Measurements from ENCODE around the gene BACE1.
A peak's percentile ranks its signal among the peaks of the same experiment; 100 is the strongest.

Gene BACE1

DNA sequence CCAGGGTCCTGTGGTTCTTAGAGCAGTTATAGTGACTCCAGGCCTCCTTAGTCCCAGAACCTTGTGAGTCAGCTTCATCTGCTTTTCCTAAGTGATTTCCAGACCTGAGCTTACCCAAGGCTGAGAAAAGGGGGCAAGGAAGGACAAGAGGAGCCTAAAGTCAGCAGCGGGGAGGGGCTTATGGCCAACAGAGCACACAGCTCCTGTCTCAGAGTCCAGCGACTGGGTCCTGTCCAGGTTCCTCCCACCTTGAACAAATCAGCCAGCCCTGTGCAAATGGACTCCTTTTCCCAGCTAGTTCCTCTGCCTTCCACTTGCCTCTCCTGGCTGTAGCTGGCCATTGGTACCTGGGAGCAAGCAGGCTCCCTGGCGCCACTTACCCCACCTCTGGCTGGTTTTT is 10.9 kb downstream of the BACE1 start:
- no peak for DNase-seq

DNA sequence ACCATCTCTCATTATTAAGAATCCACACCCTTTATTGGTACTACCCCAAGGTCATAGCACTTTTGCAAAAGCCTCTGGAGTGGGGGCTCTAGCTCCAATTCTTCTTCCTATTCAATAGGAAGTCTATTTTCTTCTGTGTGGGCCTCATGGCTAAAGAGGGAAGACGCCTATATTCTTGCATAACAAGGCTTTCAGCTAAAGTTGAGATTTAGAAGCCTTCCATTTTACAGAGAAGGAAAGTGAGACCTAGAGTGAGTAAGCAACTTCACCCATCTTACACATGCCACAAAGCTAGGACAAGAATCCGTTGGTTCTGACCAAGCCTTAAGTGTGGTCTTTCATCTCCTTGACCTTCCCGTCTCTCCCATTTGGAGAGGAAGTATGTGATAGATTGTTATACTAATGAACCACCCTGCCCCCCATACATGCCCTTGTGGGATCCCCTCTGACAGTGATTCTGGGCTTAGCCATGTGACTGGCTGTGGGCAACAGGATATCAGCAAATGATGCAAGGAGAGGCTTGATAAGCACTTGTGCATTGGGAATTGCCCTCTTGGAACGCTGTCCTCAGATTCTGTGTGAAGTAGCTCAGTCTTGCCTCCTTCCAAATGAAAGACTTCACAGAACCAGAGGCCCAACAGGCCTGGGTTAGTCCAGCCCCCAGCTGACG is 12.3 kb downstream of the BACE1 start:
- no peak for DNase-seq

GRCh38 chr11:117303101-117303500 is 13.0 kb downstream of the BACE1 start:
- no peak for DNase-seq

GRCh38 chr11:117302228-117302627 is 13.8 kb downstream of the BACE1 start:
- no peak for DNase-seq

DNA sequence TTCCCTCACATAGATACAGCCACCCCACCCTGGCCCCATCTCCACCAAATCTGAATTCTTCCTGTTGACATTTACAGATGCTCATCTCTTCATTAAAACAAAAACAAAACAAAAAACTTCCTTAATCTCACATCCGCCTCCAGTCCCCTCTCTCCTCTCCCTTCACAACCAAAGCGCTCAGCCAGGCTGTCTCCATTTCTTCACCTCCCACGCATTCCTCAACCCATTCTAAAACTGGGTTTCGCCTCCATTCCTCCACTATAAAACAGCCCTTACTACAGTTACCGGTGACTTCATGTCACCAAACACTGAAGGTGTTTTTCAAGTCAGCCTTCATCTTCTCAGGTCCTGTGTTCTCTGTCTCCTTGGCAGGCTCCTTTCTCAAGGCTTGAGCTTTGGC is 15.3 kb downstream of the BACE1 start:
- no peak for DNase-seq

DNA sequence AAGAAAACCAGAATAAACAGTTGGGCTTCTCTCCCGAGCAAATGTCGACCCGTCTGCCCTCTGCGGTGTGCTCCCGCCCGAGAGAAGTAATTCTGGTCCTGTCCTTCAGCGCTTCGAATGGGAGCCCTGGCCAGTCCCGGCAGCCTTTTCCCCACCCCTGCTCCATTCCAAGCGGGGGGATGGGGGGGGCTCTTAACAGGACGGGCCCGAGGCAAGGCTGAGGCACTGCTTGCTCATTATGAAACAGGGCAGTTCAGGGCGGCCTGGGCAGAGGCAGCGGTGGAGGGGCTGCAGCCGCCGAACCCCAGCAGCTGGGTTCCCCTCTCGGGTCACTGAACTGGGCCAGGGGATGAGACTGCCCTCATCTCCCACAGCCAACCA is 15.8 kb downstream of the BACE1 start:
- no peak for DNase-seq

DNA sequence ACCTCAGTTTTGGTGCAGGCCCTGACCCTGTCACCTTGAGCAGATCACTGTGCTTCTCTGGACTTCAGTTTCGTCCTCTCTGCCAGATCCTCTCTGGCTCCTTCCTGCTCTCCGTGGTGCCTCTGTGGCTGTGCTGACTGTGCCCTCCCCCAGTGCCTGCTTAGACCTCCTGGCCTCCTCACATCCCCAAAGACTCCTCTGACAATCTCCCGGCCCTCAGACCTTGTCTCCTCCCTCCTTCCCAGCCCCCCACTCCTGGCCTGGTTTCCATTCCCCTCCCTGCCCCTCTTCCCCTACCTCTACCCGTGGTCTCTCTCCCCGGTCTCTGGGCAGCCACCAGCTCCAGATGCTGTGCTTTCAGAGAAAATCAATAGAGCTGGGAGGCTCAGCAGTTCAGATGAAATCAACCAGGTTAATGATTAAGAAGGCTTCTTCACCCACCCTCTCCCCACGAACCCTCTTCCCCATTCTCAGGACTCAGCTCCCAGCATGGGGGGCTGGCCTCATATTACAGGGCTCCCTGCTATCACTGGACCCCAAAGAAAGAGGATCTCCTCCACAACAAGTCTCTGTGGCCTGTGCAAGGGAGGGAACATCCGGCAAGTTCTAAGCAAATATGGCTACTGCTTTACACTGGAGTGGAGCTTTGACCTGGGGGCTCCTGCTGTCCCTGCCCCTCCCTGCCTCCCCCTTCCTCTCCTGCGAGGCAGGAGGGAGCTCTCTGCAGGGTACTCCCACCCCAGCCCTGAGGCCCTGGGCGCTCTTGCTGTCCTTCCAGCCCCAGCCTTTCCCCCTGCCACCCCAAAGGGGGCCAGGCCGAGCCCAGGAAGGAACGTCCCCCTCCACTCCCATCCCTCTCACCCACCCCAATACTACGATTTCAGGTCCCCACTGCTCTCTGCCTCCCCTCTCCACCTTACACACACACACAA is 16.4 kb downstream of the BACE1 start:
- DNase-seq = no peak

DNA sequence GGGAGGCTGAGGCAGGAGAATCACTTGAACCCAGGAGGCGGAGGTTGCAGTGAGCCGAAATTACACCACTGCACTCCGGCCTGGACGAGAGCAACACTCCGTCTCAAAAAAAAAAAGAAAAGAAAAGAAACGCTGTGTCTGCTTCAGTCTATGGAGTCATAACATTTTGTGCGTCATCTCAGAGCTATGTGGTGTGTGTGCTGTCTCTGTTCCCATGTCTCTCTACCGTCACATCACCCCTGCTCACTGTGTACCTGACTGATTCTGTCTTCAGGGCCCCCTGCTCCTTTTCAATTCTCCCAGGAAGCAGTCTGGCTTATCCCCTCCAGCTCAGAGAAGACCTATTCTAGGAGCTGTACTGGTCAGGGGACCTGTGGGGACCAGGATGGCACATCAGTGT is 17.9 kb downstream of the BACE1 start:
- DNase-seq = no peak

GRCh38 chr11:117296881-117297280 is 19.2 kb downstream of the BACE1 start:
- no peak for DNase-seq

DNA sequence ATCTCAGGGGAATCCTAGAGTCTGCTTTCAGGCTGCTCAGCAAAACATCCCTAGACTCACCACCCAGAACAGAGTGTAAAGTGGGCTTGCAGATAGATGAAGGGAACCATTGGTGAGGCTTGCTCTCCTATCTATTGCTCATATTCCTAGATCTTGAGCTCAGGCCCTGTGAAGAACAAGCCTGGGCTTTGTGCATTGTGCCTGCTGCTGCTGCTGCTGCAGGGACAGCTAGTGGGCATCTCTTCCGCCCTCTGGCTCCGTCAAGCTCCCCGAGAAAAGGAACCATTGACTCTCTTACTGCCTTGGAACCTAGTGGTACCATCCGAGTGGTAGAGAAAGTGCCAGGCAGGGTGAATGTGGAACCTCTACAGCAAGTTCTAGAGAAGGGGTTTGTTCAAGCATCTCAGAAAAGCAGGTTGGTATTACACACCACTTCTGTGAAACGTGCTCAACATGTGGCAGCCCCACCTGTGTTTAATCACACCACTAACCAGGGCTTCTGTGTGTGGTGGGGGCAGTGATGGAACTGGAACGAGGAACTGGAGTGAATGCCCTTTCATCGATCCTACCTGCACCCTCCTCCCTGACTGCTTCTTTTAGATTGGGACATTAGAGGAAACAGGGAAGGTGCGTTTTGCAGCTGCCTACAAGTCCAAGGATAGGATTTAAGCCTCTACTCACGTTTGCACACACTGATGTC is 20.5 kb downstream of the BACE1 start:
- no peak for DNase-seq

GRCh38 chr11:117292616-117293015 is 23.4 kb downstream of the BACE1 start:
- DNase-seq = no peak

GRCh38 chr11:117290809-117291396 is 25.2 kb downstream of the BACE1 start, which contains the start of gene BACE1-AS:
BACE1-AS (plus strand) TSS chr11:117291346.
- DNase-seq = no peak

GRCh38 chr11:117289795-117290194 is 26.3 kb downstream of the BACE1 start:
- DNase-seq = no peak

DNA sequence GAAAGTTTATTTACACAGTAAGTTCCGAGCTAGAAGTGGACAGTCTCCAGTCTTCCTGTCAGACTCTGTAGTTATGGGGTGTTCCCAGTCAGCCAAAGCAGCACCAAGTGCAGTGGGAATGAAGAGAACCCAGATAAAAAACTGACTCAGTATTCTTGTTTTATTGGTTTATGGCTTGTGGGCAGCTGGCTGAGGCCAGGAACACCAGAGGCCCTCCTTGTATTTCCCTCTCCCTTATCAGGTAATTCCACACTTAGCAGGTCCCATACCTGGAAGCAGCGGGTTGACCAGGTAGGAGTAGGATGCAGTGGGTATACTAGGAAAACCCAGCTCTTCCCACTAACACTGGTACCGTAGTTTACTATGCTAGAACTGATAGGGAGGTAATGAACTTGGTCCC is 28.4 kb downstream of the BACE1 start:
- DNase-seq = no peak

GRCh38 chr11:117286588-117286987 is 29.5 kb downstream of the BACE1 start:
- DNase-seq = no peak

DNA sequence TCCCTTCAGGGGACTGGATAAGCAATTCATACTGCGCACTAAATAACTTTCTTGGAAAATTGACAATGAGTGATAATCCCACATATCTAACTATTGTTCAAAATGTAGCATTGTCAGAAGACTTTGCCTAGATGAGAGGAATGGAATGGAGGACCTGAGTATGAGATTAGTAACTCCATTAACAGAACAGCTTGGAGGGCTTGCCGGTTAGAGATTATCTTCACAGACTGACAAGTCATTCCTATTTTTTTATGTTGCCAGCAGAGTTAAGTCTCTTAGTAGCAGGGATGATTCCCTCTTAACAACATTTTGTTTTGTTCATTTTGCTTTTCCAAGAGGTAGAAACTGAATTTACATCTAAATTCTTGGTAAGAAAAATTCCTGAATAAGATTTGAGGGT is 32.0 kb downstream of the BACE1 start:
- no peak for DNase-seq

DNA sequence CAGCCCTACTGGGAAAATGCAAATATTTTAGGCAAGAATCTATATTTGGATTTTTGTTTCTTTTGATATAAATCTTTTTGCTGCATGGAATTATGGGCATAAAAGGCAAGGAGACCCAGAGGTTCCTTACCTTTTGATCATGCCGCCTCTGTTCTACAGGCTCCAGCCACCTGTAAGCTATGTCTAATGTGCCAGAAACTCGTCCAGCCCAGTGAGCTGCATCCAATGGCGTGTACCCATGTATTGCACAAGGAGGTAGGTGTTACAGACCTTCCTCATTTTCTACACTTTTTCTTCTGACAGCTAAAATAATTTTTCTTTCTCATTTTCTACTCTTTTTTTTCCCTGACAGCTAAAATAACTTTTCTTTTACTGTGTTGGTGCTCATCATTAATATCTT is 33.1 kb downstream of the BACE1 start:
- no peak for DNase-seq

DNA sequence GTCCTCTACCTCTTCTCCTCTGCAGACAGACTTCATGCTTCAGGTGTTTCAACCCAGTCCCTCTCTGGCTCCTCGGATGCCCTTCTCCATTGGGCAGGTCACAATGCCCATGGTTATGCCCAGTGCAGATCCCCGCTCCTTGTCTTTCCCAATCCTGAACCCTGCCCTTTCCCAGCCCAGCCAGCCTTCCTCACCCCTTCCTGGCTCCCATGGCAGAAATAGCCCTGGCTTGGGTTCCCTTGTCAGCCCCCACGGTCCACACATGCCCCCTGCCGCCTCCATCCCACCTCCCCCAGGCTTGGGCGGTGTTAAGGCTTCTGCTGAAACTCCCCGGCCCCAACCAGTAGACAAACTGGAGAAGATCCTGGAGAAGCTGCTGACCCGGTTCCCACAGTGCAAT is 34.2 kb downstream of the BACE1 start:
- no peak for DNase-seq

DNA sequence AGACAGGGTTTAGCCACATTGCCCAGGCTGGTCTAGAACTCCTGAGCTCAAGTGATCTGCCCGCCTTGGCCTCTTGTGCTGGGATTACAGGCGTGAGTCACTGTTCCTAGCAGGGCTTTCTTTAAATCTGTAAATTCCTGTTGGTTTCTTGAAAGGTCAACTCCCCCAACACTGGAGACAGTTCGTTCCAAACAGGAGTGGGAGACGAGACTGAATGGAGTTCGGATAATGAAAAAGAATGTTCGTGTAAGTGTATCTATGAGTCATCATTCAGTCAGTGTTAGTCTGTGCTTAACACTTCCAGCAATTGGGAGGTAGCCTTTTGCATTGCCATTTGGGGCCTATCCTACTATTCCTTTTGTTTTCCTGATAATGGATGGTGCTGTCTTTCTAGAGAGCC is 34.9 kb downstream of the BACE1 start:
- DNase-seq = no peak

DNA sequence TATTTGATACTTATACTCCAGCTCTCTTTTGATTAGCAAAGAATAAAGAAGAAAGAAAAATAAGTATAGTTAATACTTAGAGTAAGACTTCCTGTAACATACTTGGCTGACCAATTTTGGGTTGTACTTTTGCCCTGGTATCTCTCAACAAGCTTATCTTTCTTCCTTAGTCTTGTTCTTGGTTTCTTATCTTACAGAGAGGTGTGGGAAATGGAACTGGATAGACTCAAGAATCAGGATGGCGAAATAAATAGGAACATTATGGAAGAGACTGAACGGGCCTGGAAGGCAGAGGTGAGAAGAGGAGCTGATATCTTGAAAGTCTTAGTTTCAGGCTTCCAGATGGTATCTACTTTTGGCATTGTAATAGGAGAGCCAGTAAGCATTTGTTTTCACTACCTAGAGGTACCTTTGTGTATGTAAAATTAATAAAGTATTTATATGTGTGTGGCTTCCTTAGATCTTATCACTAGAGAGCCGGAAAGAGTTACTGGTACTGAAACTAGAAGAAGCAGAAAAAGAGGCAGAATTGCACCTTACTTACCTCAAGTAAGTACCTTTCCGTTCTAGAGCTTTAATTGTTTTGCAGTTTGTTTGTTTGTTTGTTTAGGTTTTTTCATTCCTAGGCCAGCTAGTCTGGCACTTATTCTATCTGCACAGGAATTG is 36.2 kb downstream of the BACE1 start:
- peak in 1 of 2 donors; percentile 42 for DNase-seq

DNA sequence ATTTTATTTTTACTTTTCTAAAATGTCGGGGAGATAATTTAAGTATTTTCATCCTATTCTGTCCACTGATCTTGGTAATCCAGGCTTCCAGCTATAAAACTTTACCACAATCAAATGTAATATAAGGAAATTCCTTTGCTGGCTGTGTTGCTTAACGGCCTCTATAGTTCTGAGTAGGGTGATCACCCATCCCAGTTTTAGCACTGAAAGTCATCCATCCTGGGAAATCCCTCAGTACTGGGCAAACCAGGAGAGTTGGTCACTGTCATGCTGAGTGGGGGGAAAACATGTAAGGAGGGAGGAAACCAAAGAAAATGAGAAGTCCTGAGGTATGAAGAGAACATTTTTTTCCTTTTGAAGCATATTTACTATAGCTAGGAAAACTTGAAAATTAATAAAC is 37.7 kb downstream of the BACE1 start:
- no peak for DNase-seq

- DNase-seq = no peak
Observed at GRCh38 chr11:117273550-117274289, 42.3 kb downstream of the BACE1 start.
